Heart right ventricle (tissue), 16 donors: ENCODE results near the gene DDX46. TPM values are rescaled to one million over a fixed set of nuclear protein-coding genes. Genes with fewer than 3 reads are reported as not detected.
A peak's percentile ranks its signal among the peaks of the same experiment; 100 is the strongest.

Experiments
- ATAC-seq, 8 donors: fragments of 200-7000 bp; cut with Tn5 transposase; one replicate each; pipeline ENCODE4 v1.9.1; 2020; ENCODE audit warnings: mild to moderate bottlenecking in 8 of 8, moderate library complexity in 8 of 8, moderate number of reproducible peaks in 1 of 8
- DNase-seq, 2 donors: peaks; one replicate each; pipeline ENCODE4 v3.0.0-alpha.2; 2020
- H3K27ac ChIP-seq, 10 donors: fragments of 200-600 bp; sonication (generic) in 2 of 10; one replicate each; pipeline versions ENCODE4 v1.5.0 to v1.8.0; 2020 to 2022; ENCODE audit warnings: mild to moderate bottlenecking in 3 of 10
- H3K27me3 ChIP-seq, 7 donors: fragments of 200-600 bp; one replicate each; pipeline ENCODE4 v1.8.0; 2021 to 2022; ENCODE audit warnings: mild to moderate bottlenecking in 2 of 7
- H3K36me3 ChIP-seq, 9 donors: fragments of 200-600 bp; sonication (generic) in 1 of 9; one replicate each; pipeline versions ENCODE4 v1.5.0 to v1.8.0; 2020 to 2022; ENCODE audit warnings: mild to moderate bottlenecking in 2 of 9
- H3K4me1 ChIP-seq, 9 donors: fragments of 200-600 bp; sonication (generic) in 1 of 9; one replicate each; pipeline versions ENCODE4 v1.5.0 to v1.8.0; 2020 to 2022; ENCODE audit warnings: mild to moderate bottlenecking in 4 of 9
- H3K4me3 ChIP-seq, 10 donors: fragments of 200-600 bp; sonication (generic) in 2 of 10; one replicate each; pipeline versions ENCODE4 v1.5.0 to v1.8.0; 2020 to 2022; ENCODE audit warnings: mild to moderate bottlenecking in 7 of 10, moderate library complexity in 2 of 10
- H3K9me3 ChIP-seq, 11 donors: fragments of 200-600 bp in 10 of 11; sonication (generic) in 2 of 11; one replicate each; pipeline versions ENCODE4 v1.5.0 to v1.8.0; 2013 to 2022; ENCODE audit warnings: mild to moderate bottlenecking in 2 of 11, control low read depth in 1 of 11, moderate library complexity in 1 of 11
- CTCF ChIP-seq, 9 donors: fragments of 200-600 bp; sonication (generic) in 2 of 9; IDR thresholded peaks; one replicate each; pipeline versions ENCODE4 v1.5.0 to v1.8.0; 2021 to 2022; ENCODE audit warnings: antibody characterized with exemption in 9 of 9, mild to moderate bottlenecking in 5 of 9, moderate library complexity in 1 of 9
- WGBS, 2 donors: extraction: QIAGEN DNeasy Blood & Tissue Kit; methylation state at CpG; one replicate each; pipeline ENCODE4 v1.1.7; 2013; ENCODE audit warnings: inconsistent platforms in 1 of 2; 5-methylcytosine and 5-hydroxymethylcytosine counted together
- intact Hi-C, 10 donors: fragments of 100-400 bp; cut with DNase I; formaldehyde crosslinking; loops; one replicate each; pipeline versions ENCODE4 v1.11.1 to v1.14.2; 2022
- polyA plus RNA-seq, 2 donors: library from polyadenylated mRNA; stranded (reverse); fragments of 200-250 nt; gene quantifications; one replicate each; pipeline ENCODE4 v1.2.3, GENCODE V29; 2013
- total RNA-seq, 10 donors: library from RNA; stranded (reverse); fragmentation: NEBNext Ultra II Directional in 3 of 10; extraction: Animal tissue kit (Norgen Biotek cat#: 25700) in 3 of 10; gene quantifications; one replicate each; pipeline versions ENCODE4 v1.2.1 to v1.2.4, GENCODE V29; 2021 to 2023
- donor health status: Arrhythmogenic right ventricular cardiomyopathy.
- donor health status: ischemic (EF 13 %, LVEDD 7.1; RV severe dilation, severe dysfunction).
- donor health status: healthy with polysubstance abuse.
- donor health status: DM: no; HTN: yes; CAD: no.
- donor health status: DM: no; HTN: no; CAD: no.
- donor health status: ischemic (EF 25% LVEDD 6.9; RV normal size, moderate dysfunction).
- donor health status: ischemic (EF 25% LVEDD 5.7; RV mildly dilated, moderate dysfunction).
- donor health status: healthy.
- donor health status: DM: yes; HTN: yes; CAD: no.
- donor health status: Ischemic cardiomyopathy.
- donor health status: ischemic (EF 35%, LVEDD 5.7; RV mildly dilated, moderate dysfunction).
- donor health status: nonischemic (EF 11% LVEDD 7.7; RV severe dilation, severe dysfunction).
- donor health status: DM: yes; HTN: yes; CAD: no.
- donor health status: PGD.
- donor health status: ischemic (EF 29% LVEDD 5.4; RV normal size, mild dysfunction).
- donor health status: nonischemic (EF 23%, LVEDD 6.1; RV moderate dilation, normal function).

Gene DDX46
- total and polyA plus RNA-seq, 12 donors: 11.9 to 34.8 (median 29.7) TPM

GRCh38 chr5:134819407-134819963, 60.9 kb downstream of the DDX46 start:
- peaks cover 0 to 100% (median 52%) of the 10 kb centered on the region in 9 donors for H3K36me3 ChIP-seq
- H3K4me3 ChIP-seq: no peak overlapping the region
- H3K9me3 ChIP-seq: no peaks in the 10 kb centered on the region
- no peaks in the 10 kb centered on the region for H3K4me1 ChIP-seq
- intact Hi-C loops: loop anchor here in 1 of 10 donors (10.0 kb wide), 1 partner anchor 105 kb away; no protein-coding TSS in a partner anchor
- no peaks in the 10 kb centered on the region for H3K27me3 ChIP-seq
- no peak for DNase-seq
- 93 to 95% methylated on average over 4 of the region's 4 CpGs for WGBS, 2 donors
- peak overlapping the region in 2 of 10 donors; percentile 38 to 41 for H3K27ac ChIP-seq
- TF ChIP-seq CTCF (IDR thresholded peaks at IDR 0.05): no peak
- ATAC-seq: no peak

GRCh38 chr5:134821841-134822240, 63.3 kb downstream of the DDX46 start:
- TF ChIP-seq CTCF (IDR thresholded peaks at IDR 0.05): no peak
- peaks cover 0 to 7% (median 0%) of the 10 kb centered on the region in 9 donors for H3K4me1 ChIP-seq
- no peaks in the 10 kb centered on the region for H3K9me3 ChIP-seq
- H3K4me3 ChIP-seq: no peak overlapping the region
- H3K36me3 ChIP-seq: peaks cover 0 to 100% (median 50%) of the 10 kb centered on the region in 9 donors
- intact Hi-C loops: no loop called here
- 87 to 90% methylated on average over 7 of the region's 7 CpGs for WGBS, 2 donors
- no peak for DNase-seq
- no peaks in the 10 kb centered on the region for H3K27me3 ChIP-seq
- no peak overlapping the region for H3K27ac ChIP-seq
- ATAC-seq: no peak

- H3K27me3 ChIP-seq: no peaks in the 10 kb centered on the region
- TF ChIP-seq CTCF (IDR thresholded peaks at IDR 0.05): no peak
- 94 to 100% methylated on average over 1 of the region's 1 CpG for WGBS, 2 donors
Observed at GRCh38 chr5:134824681-134825080, 66.1 kb downstream of the DDX46 start.

GRCh38 chr5:134825212-134825611, 66.6 kb downstream of the DDX46 start:
- Histone ChIP-seq H3K9me3 (no peaks in the 10 kb centered on the region), H3K27me3 (no peaks in the 10 kb centered on the region), H3K4me1 (peaks cover 0 to 7% (median 0%) of the 10 kb centered on the region in 9 donors), H3K36me3 (peaks cover 0 to 100% (median 36%) of the 10 kb centered on the region in 9 donors), H3K4me3 (no peak overlapping the region), H3K27ac (no peak overlapping the region)
- 94% methylated on average over 7 of the region's 7 CpGs for WGBS, 2 donors
- intact Hi-C loops: no loop called here
- no peak for TF ChIP-seq CTCF (IDR thresholded peaks at IDR 0.05)
- ATAC-seq (no peak), DNase-seq (no peak)

More at GRCh38 chr5:134824681-134825080, 66.1 kb downstream of the DDX46 start:
- Histone ChIP-seq H3K27ac (no peak overlapping the region), H3K9me3 (no peaks in the 10 kb centered on the region), H3K36me3 (peaks cover 0 to 100% (median 41%) of the 10 kb centered on the region in 9 donors), H3K4me1 (peaks cover 0 to 7% (median 0%) of the 10 kb centered on the region in 9 donors), H3K4me3 (no peak overlapping the region)
- intact Hi-C loops: no loop called here
- ATAC-seq (no peak), DNase-seq (no peak)
